Fibroblast of villous mesenchyme (primary cell): ENCODE results near the gene EN2. TPM values are rescaled to one million over a fixed set of nuclear protein-coding genes. Genes with fewer than 3 reads are reported as not detected.

Experiments
- DNase-seq: peaks from one replicate; pipeline ENCODE4 v3.0.0-alpha.2; 2010; ENCODE audit warnings: low read depth
- H3K4me3 ChIP-seq: 2 replicates; pipeline ENCODE4 v1.5.1; 2011; ENCODE audit warnings: low read depth, mild to moderate bottlenecking, low read length
- CTCF ChIP-seq: IDR thresholded peaks from 2 replicates; pipeline ENCODE4 v1.5.1; 2012; ENCODE audit warnings: low read depth, mild to moderate bottlenecking, low read length; ENCODE audit not compliant: insufficient read depth
- total RNA-seq: library from RNA; depleted of rRNA; stranded (reverse); fragments of >200 nt; gene quantifications from 2 replicates; pipeline ENCODE4 v1.2.3, GENCODE V29; 2012

EN2 gene
- total RNA-seq, 1 donor = not detected

- no peak for DNase-seq
- H3K4me3 ChIP-seq = no peak overlapping the region
- TF ChIP-seq CTCF = no peak
These were observed 33.9 kb downstream of the EN2 start for GRCh38 chr7:155491812-155492211.

GRCh38 chr7:155493744-155494538 is 36.0 kb downstream of the EN2 start:
- H3K4me3 ChIP-seq = no peak overlapping the region
- no peak for DNase-seq
- TF ChIP-seq CTCF = no peak

- no peak for DNase-seq
- TF ChIP-seq CTCF = no peak
- H3K4me3 ChIP-seq = no peak overlapping the region
These were observed 36.6 kb downstream of the EN2 start for GRCh38 chr7:155494551-155494950.

- H3K4me3 ChIP-seq = no peak overlapping the region
- DNase-seq = no peak
- TF ChIP-seq CTCF = no peak
These were observed 37.7 kb downstream of the EN2 start for GRCh38 chr7:155495440-155496248.

GRCh38 chr7:155496267-155497005 is 38.5 kb downstream of the EN2 start:
- DNase-seq = no peak
- no peak for TF ChIP-seq CTCF
- no peak overlapping the region for H3K4me3 ChIP-seq

- no peak for DNase-seq
- no peak overlapping the region for H3K4me3 ChIP-seq
- TF ChIP-seq CTCF = no peak
These were observed 39.4 kb downstream of the EN2 start for GRCh38 chr7:155497149-155497901.
